Measurements from ENCODE around the gene CFDP1.
"Not testable (repeated sequence)": the region's sequence is repeated elsewhere in the genome, so short reads cannot be mapped to it uniquely, and the experiment has no call there.

The CFDP1 gene

GRCh38 chr16:75458029-75458428, 24.7 kb upstream of the CFDP1 start:
- DNase-seq: no peak

- DNase-seq: no peak
Observed at GRCh38 chr16:75457485-75458021, 24.2 kb upstream of the CFDP1 start.

- DNase-seq: no peak
Observed at GRCh38 chr16:75456971-75457370, 23.7 kb upstream of the CFDP1 start.

GRCh38 chr16:75456486-75456885, 23.2 kb upstream of the CFDP1 start:
- DNase-seq: not testable (repeated sequence)

GRCh38 chr16:75455677-75456076, 22.4 kb upstream of the CFDP1 start:
- no peak for DNase-seq

GRCh38 chr16:75452464-75453190, 19.3 kb upstream of the CFDP1 start:
- no peak for DNase-seq

- no peak for DNase-seq
Observed at GRCh38 chr16:75446416-75446815, 13.1 kb upstream of the CFDP1 start.

- DNase-seq: no peak
Observed at GRCh38 chr16:75445298-75445697, 12.0 kb upstream of the CFDP1 start.

GRCh38 chr16:75443298-75443697, 10.0 kb upstream of the CFDP1 start:
- no peak for DNase-seq

GRCh38 chr16:75433732-75434413, 570 bp upstream of the CFDP1 start:
- no peak for DNase-seq

GRCh38 chr16:75429621-75430403, 3.5 kb downstream of the CFDP1 start:
- no peak for DNase-seq

GRCh38 chr16:75426524-75426923, 6.8 kb downstream of the CFDP1 start:
- not testable (repeated sequence) for DNase-seq

GRCh38 chr16:75424105-75424762, 9.1 kb downstream of the CFDP1 start:
- DNase-seq: not testable (repeated sequence)

- no peak for DNase-seq
Observed at GRCh38 chr16:75423723-75424104, 9.6 kb downstream of the CFDP1 start.

GRCh38 chr16:75421820-75422126, 11.5 kb downstream of the CFDP1 start:
- no peak for DNase-seq

- no peak for DNase-seq
Observed at GRCh38 chr16:75420987-75421819, 12.1 kb downstream of the CFDP1 start.

- no peak for DNase-seq
Observed at GRCh38 chr16:75416904-75417565, 16.3 kb downstream of the CFDP1 start.

- no peak for DNase-seq
Observed at GRCh38 chr16:75415169-75415905, 18.0 kb downstream of the CFDP1 start.

- DNase-seq: no peak
Observed at GRCh38 chr16:75413951-75414350, 19.4 kb downstream of the CFDP1 start.

GRCh38 chr16:75406943-75407342, 26.4 kb downstream of the CFDP1 start:
- no peak for DNase-seq
